Karpas-422 (cell line): Measurements from ENCODE around the gene ZNF506. TPM values are rescaled to one million over a fixed set of nuclear protein-coding genes. Genes with fewer than 3 reads are reported as not detected.
"Not testable (repeated sequence)": the region's sequence is repeated elsewhere in the genome, so short reads cannot be mapped to it uniquely, and the experiment has no call there.

Experiments used
- DNase-seq: peaks from one replicate; pipeline ENCODE4 v3.0.0-alpha.2; 2015
- H2AFZ ChIP-seq: fragments of 200-600 bp; sonication (generic); 2 replicates; pipeline ENCODE4 v1.6.1; 2014; ENCODE audit warnings: antibody characterized with exemption, low read length, mixed read lengths
- H3K27ac ChIP-seq: fragments of 200-600 bp; sonication (generic); 2 replicates; pipeline ENCODE4 v1.5.1; 2014; ENCODE audit warnings: mild to moderate bottlenecking, low read length, moderate library complexity
- H3K27me3 ChIP-seq: fragments of 200-600 bp; sonication (generic); 2 replicates; pipeline ENCODE4 v1.6.1; 2014; ENCODE audit warnings: low read length, mixed read lengths
- H3K36me3 ChIP-seq: fragments of 200-600 bp; sonication (generic); 2 replicates; pipeline ENCODE4 v1.6.1; 2014; ENCODE audit warnings: low read length, mixed read lengths; ENCODE audit not compliant: insufficient read depth
- H3K4me1 ChIP-seq: fragments of 200-600 bp; sonication (generic); 2 replicates; pipeline ENCODE4 v1.6.1; 2014; ENCODE audit warnings: mild to moderate bottlenecking, low read length, mixed read lengths
- H3K4me2 ChIP-seq: fragments of 200-600 bp; sonication (generic); 2 replicates; pipeline ENCODE4 v1.6.1; 2014; ENCODE audit warnings: low read length, low read depth, mild to moderate bottlenecking; ENCODE audit not compliant: poor library complexity, severe bottlenecking
- H3K4me3 ChIP-seq: fragments of 200-600 bp; sonication (generic); 2 replicates; pipeline ENCODE4 v1.5.1; 2014; ENCODE audit warnings: mild to moderate bottlenecking, antibody characterized with exemption, low read length, mixed read lengths
- H3K79me2 ChIP-seq: fragments of 200-600 bp; sonication (generic); 2 replicates; pipeline ENCODE4 v1.6.1; 2014; ENCODE audit warnings: mild to moderate bottlenecking, low read length, mixed read lengths
- H3K9ac ChIP-seq: fragments of 200-600 bp; sonication (generic); 2 replicates; pipeline ENCODE4 v1.6.0; 2014; ENCODE audit warnings: low read length
- H3K9me2 ChIP-seq: fragments of 200-600 bp; sonication (generic), shearing (Covaris generic); replicated peaks from 2 replicates; pipeline ENCODE4 v1.6.0; 2014; ENCODE audit warnings: mild to moderate bottlenecking, low read length, moderate library complexity; ENCODE audit not compliant: insufficient read depth
- H3K9me3 ChIP-seq: fragments of 300-700, 200-600 bp; sonication (generic); 2 replicates; pipeline ENCODE4 v1.6.1; 2014; ENCODE audit warnings: low read length, mixed read lengths
- H4K20me1 ChIP-seq: fragments of 200-600 bp; sonication (generic); 2 replicates; pipeline ENCODE4 v1.6.1; 2014; ENCODE audit warnings: mild to moderate bottlenecking, antibody characterized with exemption, low read length, low read depth; ENCODE audit not compliant: insufficient read depth
- total RNA-seq: library from RNA; depleted of rRNA; stranded (reverse); fragments of >200 nt; shearing (Covaris generic); gene quantifications from 2 replicates; pipeline ENCODE4 v1.2.3, GENCODE V29; 2014; ENCODE audit warnings: low replicate concordance

The ZNF506 gene
- total RNA-seq, 1 experiment from 2014 or later: 44.1 TPM

- no peaks in the 10 kb centered on the region for H3K9me2 ChIP-seq
- no peak overlapping the region for H2AFZ ChIP-seq
- peaks cover 86% of the 10 kb centered on the region for H3K79me2 ChIP-seq
- no peaks in the 10 kb centered on the region for H3K27me3 ChIP-seq
- H3K4me3 ChIP-seq: no peak overlapping the region
- H3K9ac ChIP-seq: no peak overlapping the region
- no peak for DNase-seq
- peaks cover 3% of the 10 kb centered on the region for H3K4me1 ChIP-seq
- H3K4me2 ChIP-seq: no peak overlapping the region
- peaks cover 22% of the 10 kb centered on the region for H3K9me3 ChIP-seq
- H4K20me1 ChIP-seq: no peaks in the 10 kb centered on the region
- H3K27ac ChIP-seq: no peak overlapping the region
- H3K36me3 ChIP-seq: peaks cover 56% of the 10 kb centered on the region
Observed at GRCh38 chr19:19816679-19817078, 4.9 kb downstream of the ZNF506 start.

GRCh38 chr19:19811999-19812398, 9.6 kb downstream of the ZNF506 start:
- not testable (repeated sequence) for H3K9me2 ChIP-seq, H4K20me1 ChIP-seq, H3K27ac ChIP-seq, H3K4me1 ChIP-seq, DNase-seq, H3K27me3 ChIP-seq, H3K4me2 ChIP-seq, H2AFZ ChIP-seq, H3K4me3 ChIP-seq, H3K9ac ChIP-seq
- Histone ChIP-seq H3K36me3 (peaks cover 45% of the 10 kb centered on the region), H3K79me2 (peaks cover 82% of the 10 kb centered on the region), H3K9me3 (peaks cover 14% of the 10 kb centered on the region)

- Histone ChIP-seq H3K4me1 (no peaks in the 10 kb centered on the region), H3K36me3 (peaks cover 64% of the 10 kb centered on the region), H3K27me3 (no peaks in the 10 kb centered on the region), H3K27ac (no peak overlapping the region), H3K9ac (no peak overlapping the region), H2AFZ (no peak overlapping the region), H3K9me3 (peaks cover 26% of the 10 kb centered on the region), H4K20me1 (no peaks in the 10 kb centered on the region), H3K9me2 (no peaks in the 10 kb centered on the region), H3K4me3 (no peak overlapping the region), H3K79me2 (peaks cover 64% of the 10 kb centered on the region), H3K4me2 (no peak overlapping the region)
- no peak for DNase-seq
Observed at GRCh38 chr19:19805480-19805879, 16.1 kb downstream of the ZNF506 start.

- no peak overlapping the region for H3K27ac ChIP-seq
- H2AFZ ChIP-seq: no peak overlapping the region
- H3K79me2 ChIP-seq: peaks cover 44% of the 10 kb centered on the region
- H3K4me1 ChIP-seq: no peaks in the 10 kb centered on the region
- no peaks in the 10 kb centered on the region for H3K9me2 ChIP-seq
- H3K36me3 ChIP-seq: peaks cover 71% of the 10 kb centered on the region
- no peaks in the 10 kb centered on the region for H3K27me3 ChIP-seq
- H3K4me3 ChIP-seq: no peak overlapping the region
- H4K20me1 ChIP-seq: no peaks in the 10 kb centered on the region
- no peak overlapping the region for H3K4me2 ChIP-seq
- no peak overlapping the region for H3K9ac ChIP-seq
- no peak for DNase-seq
- peaks cover 13% of the 10 kb centered on the region for H3K9me3 ChIP-seq
Observed at GRCh38 chr19:19788015-19788414, 33.5 kb downstream of the ZNF506 start.

- not testable (repeated sequence) for H3K27me3 ChIP-seq, H3K9me2 ChIP-seq, H4K20me1 ChIP-seq, H2AFZ ChIP-seq, H3K27ac ChIP-seq, H3K4me3 ChIP-seq, DNase-seq, H3K4me1 ChIP-seq, H3K9ac ChIP-seq, H3K4me2 ChIP-seq
- Histone ChIP-seq H3K36me3 (peaks cover 74% of the 10 kb centered on the region), H3K9me3 (peaks cover 11% of the 10 kb centered on the region), H3K79me2 (peaks cover 60% of the 10 kb centered on the region)
Observed at GRCh38 chr19:19785476-19785875, 36.1 kb downstream of the ZNF506 start.

GRCh38 chr19:19782783-19783182, 38.8 kb downstream of the ZNF506 start:
- peaks cover 71% of the 10 kb centered on the region for H3K36me3 ChIP-seq
- H3K27me3 ChIP-seq: no peaks in the 10 kb centered on the region
- H3K9me2 ChIP-seq: no peaks in the 10 kb centered on the region
- no peak overlapping the region for H3K9ac ChIP-seq
- no peak overlapping the region for H2AFZ ChIP-seq
- no peaks in the 10 kb centered on the region for H4K20me1 ChIP-seq
- DNase-seq: no peak
- H3K9me3 ChIP-seq: peaks cover 5% of the 10 kb centered on the region
- peaks cover 77% of the 10 kb centered on the region for H3K79me2 ChIP-seq
- H3K27ac ChIP-seq: no peak overlapping the region
- peaks cover 1% of the 10 kb centered on the region for H3K4me1 ChIP-seq
- no peak overlapping the region for H3K4me3 ChIP-seq
- H3K4me2 ChIP-seq: no peak overlapping the region

DNA sequence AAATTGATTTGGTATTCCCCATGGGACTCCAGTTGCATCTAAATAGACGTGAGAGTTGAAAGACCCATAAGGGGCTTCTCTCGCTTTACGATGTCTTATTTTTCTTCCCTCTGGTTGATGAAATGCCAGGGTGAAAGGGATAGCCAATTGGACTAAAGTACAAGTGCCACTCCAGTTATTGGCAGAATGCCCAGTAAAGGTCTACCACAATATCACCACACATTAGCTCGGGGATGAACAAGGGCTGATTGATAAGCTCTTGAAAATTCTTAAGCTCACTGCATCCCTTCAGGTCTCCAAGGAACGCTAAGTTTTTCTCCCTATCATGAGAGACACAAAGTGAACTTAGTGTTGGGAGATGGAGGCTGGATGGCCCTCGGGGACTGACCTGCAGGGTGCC, 39.8 kb downstream of the ZNF506 start:
- DNase-seq, H3K4me2 ChIP-seq: not testable (repeated sequence)

DNA sequence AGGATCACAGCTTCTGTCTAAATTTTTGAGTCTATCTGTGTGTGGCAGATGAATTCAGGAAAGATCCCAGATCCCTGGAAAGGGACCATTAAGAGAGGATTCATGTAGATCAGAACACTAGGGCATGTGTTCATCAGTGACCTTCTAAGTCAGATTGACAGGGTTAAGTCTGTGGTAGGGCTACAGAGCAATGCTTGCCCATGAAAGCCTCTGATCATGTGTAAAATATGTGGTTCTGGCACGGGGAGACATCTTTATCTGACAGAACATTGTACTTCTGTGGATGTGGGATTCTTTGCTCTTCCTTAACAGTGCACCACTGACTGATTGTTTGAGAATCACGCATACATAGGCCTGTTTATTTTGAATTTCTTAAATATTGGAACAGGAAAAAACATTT, 42.9 kb downstream of the ZNF506 start:
- Histone ChIP-seq H3K4me3 (no peak overlapping the region), H4K20me1 (no peaks in the 10 kb centered on the region), H3K9me2 (no peaks in the 10 kb centered on the region), H3K79me2 (peaks cover 63% of the 10 kb centered on the region), H3K4me1 (peaks cover 23% of the 10 kb centered on the region), H3K9me3 (peaks cover 5% of the 10 kb centered on the region), H3K36me3 (peaks cover 44% of the 10 kb centered on the region), H3K4me2 (no peak overlapping the region), H3K27ac (no peak overlapping the region), H3K27me3 (no peaks in the 10 kb centered on the region), H2AFZ (no peak overlapping the region), H3K9ac (no peak overlapping the region)
- no peak for DNase-seq

More for the DNA sequence above, 39.8 kb downstream of the ZNF506 start:
- not testable (repeated sequence) for H4K20me1 ChIP-seq, H3K27ac ChIP-seq, H3K4me3 ChIP-seq, H2AFZ ChIP-seq, H3K9me2 ChIP-seq, H3K9me3 ChIP-seq, H3K9ac ChIP-seq, H3K27me3 ChIP-seq, H3K4me1 ChIP-seq
- peaks cover 62% of the 10 kb centered on the region for H3K36me3 ChIP-seq
- H3K79me2 ChIP-seq: peaks cover 82% of the 10 kb centered on the region

DNA sequence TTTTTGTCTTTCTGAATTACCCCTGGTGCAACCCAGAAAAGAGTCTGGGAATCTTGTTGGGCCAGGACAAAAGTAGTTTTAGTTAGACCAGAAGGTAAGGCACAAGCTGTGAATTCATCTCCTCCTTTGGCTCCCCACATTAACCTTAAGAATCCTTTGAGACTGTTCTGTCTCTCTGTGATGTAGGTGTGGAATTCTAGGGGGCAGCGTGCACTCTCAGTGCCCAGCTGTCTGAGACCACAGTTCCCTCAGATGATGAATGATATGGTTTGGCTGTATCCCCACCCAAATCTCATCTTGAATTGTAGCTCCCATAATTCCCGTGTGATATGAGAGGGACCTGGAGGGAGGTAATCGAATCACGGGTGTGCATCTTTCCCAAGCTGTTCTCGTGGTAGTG, 43.9 kb downstream of the ZNF506 start:
- Histone ChIP-seq H3K4me1 (peaks cover 23% of the 10 kb centered on the region), H3K27me3 (no peaks in the 10 kb centered on the region), H3K9me2 (no peaks in the 10 kb centered on the region), H4K20me1 (no peaks in the 10 kb centered on the region), H3K9ac (peak overlapping the region; percentile 84), H3K36me3 (peaks cover 40% of the 10 kb centered on the region), H2AFZ (no peak overlapping the region), H3K9me3 (peaks cover 5% of the 10 kb centered on the region), H3K79me2 (peaks cover 56% of the 10 kb centered on the region), H3K4me2 (peak overlapping the region; percentile 82), H3K27ac (no peak overlapping the region), H3K4me3 (peak overlapping the region; percentile 90; the same call in 1 of the 2 replicates)
- DNase-seq: no peak
